ENCODE results near the gene CCDC190. TPM values are rescaled to one million over a fixed set of nuclear protein-coding genes. Genes with fewer than 3 reads are reported as not detected.

Gene CCDC190
- total and polyA plus RNA-seq, 2 of the 8 experiments (the other 6 are each of a cell fraction or from before 2014, with no cell fraction given) = not detected

DNA sequence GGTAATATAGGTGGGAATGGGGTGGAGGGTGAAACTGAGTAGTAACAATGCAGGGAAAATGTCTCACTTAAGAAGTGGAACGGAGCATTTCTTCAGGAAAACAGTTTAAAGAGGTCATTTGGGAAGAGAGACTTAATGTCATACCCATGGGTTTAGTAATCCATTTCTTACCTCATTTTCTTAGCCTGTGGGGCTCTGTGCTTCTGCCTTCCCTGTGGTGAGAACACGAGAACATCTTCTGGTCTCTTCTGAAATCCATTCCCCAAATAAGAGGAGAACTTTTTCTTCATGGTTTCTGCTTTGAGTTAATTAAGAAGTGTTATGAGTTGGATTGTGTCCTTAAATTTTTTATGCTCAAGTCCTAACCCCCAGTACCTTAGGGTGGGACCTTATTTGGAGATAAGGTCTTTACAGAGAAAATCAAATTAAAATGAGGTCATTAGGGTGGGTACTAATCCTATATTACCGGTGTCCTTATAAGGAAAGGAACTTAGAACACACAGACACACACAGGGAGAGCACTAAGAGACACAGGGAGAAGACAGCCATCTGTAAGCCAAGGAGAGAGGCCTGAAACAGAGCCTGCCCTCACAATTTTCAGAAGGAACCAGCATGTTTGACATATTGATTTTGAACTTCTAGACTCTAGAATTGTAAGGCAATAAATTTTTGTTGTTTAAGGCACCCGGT, 5.4 kb downstream of the CCDC190 start:
- Histone ChIP-seq H3K23ac (ENCODE audit: insufficient read length) (no peak overlapping the region), H3K9me3 (ENCODE audit: insufficient read depth in 2 of 2, low read depth in 1 of 2, low read length in 1 of 2) (no peaks in the 10 kb centered on the region), H2BK15ac (ENCODE audit: low read length) (no peak overlapping the region), H3K4me2 (ENCODE audit: insufficient read depth in 1 of 2, low read depth in 2 of 2, low read length in 2 of 2) (no peak overlapping the region), H2BK120ac (replicated peaks; ENCODE audit: low read depth, low read length) (no peak overlapping the region), H2BK12ac (ENCODE audit: low read depth, low read length) (no peak overlapping the region), H3K9ac (replicated peaks in 1 of 4; ENCODE audit: extremely low read depth in 1 of 4, low read depth in 3 of 4, low read length in 3 of 4) (no peak overlapping the region), H3K27me3 (replicated peaks in 1 of 4; ENCODE audit: control insufficient read depth in 3 of 4, extremely low read depth in 1 of 4, insufficient read depth in 3 of 4, low read length in 3 of 4) (no peaks in the 10 kb centered on the region), H3K4me1 (replicated peaks in 1 of 4; ENCODE audit: control insufficient read depth in 3 of 4, insufficient read depth in 4 of 4, low read length in 3 of 4) (no peaks in the 10 kb centered on the region), H2AK5ac (ENCODE audit: low read depth, low read length) (no peak overlapping the region), H3K23me2 (ENCODE audit: low read depth, low read length) (no peaks in the 10 kb centered on the region), H2AFZ (ENCODE audit: low read length) (no peak overlapping the region), H2BK5ac (ENCODE audit: low read depth, low read length) (no peak overlapping the region), H4K5ac (ENCODE audit: insufficient read length, low read depth, low read length) (no peak overlapping the region), H3K79me2 (ENCODE audit: control insufficient read depth in 1 of 2, insufficient read depth in 2 of 2, low read length in 2 of 2) (no peaks in the 10 kb centered on the region), H4K20me1 (replicated peaks in 1 of 2; ENCODE audit: control insufficient read depth in 1 of 2, insufficient read depth in 2 of 2, low read length in 2 of 2) (no peaks in the 10 kb centered on the region), H4K8ac (ENCODE audit: extremely low read depth, insufficient read depth, low read length) (no peak overlapping the region), H2BK20ac (ENCODE audit: low read length) (no peak overlapping the region), H3K14ac (ENCODE audit: insufficient read length) (no peak overlapping the region), H3K56ac (replicated peaks; ENCODE audit: insufficient read length, low read depth, low read length) (no peak overlapping the region), H3K27ac (ENCODE audit: low read depth, low read length) (no peak overlapping the region), H3K79me1 (ENCODE audit: low read depth, low read length) (no peaks in the 10 kb centered on the region), H3K36me3 (ENCODE audit: control insufficient read depth in 2 of 4, insufficient read depth in 4 of 4, low read length in 3 of 4) (no peaks in the 10 kb centered on the region), H3K4me3 (ENCODE audit: extremely low read depth in 1 of 4, insufficient read depth in 2 of 4, low read depth in 3 of 4, low read length in 4 of 4) (no peak overlapping the region), H3K18ac (ENCODE audit: extremely low read depth, low read length) (no peak overlapping the region), H4K91ac (replicated peaks; ENCODE audit: insufficient read length, low read length) (no peak overlapping the region), H3K4ac (replicated peaks; ENCODE audit: insufficient read length, low read depth, low read length) (no peak overlapping the region)
- FAIRE-seq (no peak), DNase-seq (ENCODE audit: low read depth in 1 of 2, low spot score in 2 of 2) (no peak)
- POLR2A ChIA-PET (ENCODE audit: partially characterized antibody) = no interaction called here
- CTCF ChIA-PET (ENCODE audit: partially characterized antibody) = interaction anchor here (2.0 to 3.8 kb wide), 6 partner anchors 7 to 459 kb away, joined by 6 to 38 read pairs (median 14); partner anchors contain the start of gene RGS4
- WGBS, 2 experiments (ENCODE audit: extremely low coverage in 1 of 2, insufficient coverage in 1 of 2, insufficient read length in 1 of 2, insufficient replicate concordance in 2 of 2, low coverage in 1 of 2, low lambda C conversion rate in 2 of 2, missing lambda C conversion rate in 1 of 2) = 92% methylated on average over 4 of the region's 4 CpGs; no CpG with 5 or more reads in 1 of the 2 experiments
- TF ChIP-seq BCL11A (IDR thresholded peaks at IDR 0.05; ENCODE audit: low read depth in 2 of 2, low read length in 2 of 2) = no peak
- no peak for TF ChIP-seq GABPA (IDR thresholded peaks at IDR 0.05; ENCODE audit: borderline replicate concordance, insufficient read depth, low read length)
- no peak for TF ChIP-seq POLR2A (IDR thresholded peaks at IDR 0.05; ENCODE audit: control extremely low read depth in 1 of 2, low read depth in 2 of 2, low read length in 2 of 2)
- no peak for TF ChIP-seq KDM5A (IDR thresholded peaks at IDR 0.05; ENCODE audit: low read length)
- TF ChIP-seq SP2 (IDR thresholded peaks at IDR 0.05; ENCODE audit: low read length) = no peak
- no peak for TF ChIP-seq RAD21 (IDR thresholded peaks at IDR 0.05 in 1 of 2, conservative IDR thresholded peaks at IDR 0.05 in 1 of 2; ENCODE audit: low read depth in 2 of 2, low read length in 2 of 2)
- TF ChIP-seq ZNF274 (IDR thresholded peaks at IDR 0.05; ENCODE audit: borderline replicate concordance, extremely low read depth, low read length) = no peak
- no peak for TF ChIP-seq SRF (IDR thresholded peaks at IDR 0.05; ENCODE audit: low read depth, low read length)
- no peak for TF ChIP-seq POU5F1 (IDR thresholded peaks at IDR 0.05; ENCODE audit: low read depth, low read length)
- no peak for TF ChIP-seq TCF12 (IDR thresholded peaks at IDR 0.05; ENCODE audit: low read depth, low read length)
- TF ChIP-seq, protein P1, sequence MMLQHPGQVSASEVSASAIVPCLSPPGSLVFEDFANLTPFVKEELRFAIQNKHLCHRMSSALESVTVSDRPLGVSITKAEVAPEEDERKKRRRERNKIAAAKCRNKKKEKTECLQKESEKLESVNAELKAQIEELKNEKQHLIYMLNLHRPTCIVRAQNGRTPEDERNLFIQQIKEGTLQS (IDR thresholded peaks at IDR 0.05; ENCODE audit: insufficient read depth, low read depth, low read length) = no peak
- no peak for TF ChIP-seq RBBP5 (IDR thresholded peaks at IDR 0.05; ENCODE audit: borderline replicate concordance, low read depth, low read length)
- no peak for TF ChIP-seq BRCA1 (IDR thresholded peaks at IDR 0.05; ENCODE audit: low read depth, low read length)
- no peak for TF ChIP-seq MAFK (IDR thresholded peaks at IDR 0.05; ENCODE audit: low read depth, low read length)
